Uterus (tissue), 2 donors: ENCODE results near the gene NOSTRIN.

Source experiments
- CTCF ChIP-seq, 4 experiments: fragments of 200-600 bp in 2 of 4; fragments of 450-650 bp in 2 of 4; sonication (generic) in 2 of 4; IDR thresholded peaks; one replicate each; pipeline ENCODE4 v1.5.1; 2016 to 2019; ENCODE audit warnings: antibody characterized with exemption in 4 of 4, mild to moderate bottlenecking in 2 of 4, moderate library complexity in 1 of 4
- POLR2A ChIP-seq, 2 donors: fragments of 450-650 bp; IDR thresholded peaks; one replicate each; pipeline ENCODE4 v1.6.1; 2016; ENCODE audit warnings: antibody characterized with exemption in 2 of 2, mild to moderate bottlenecking in 1 of 2, moderate library complexity in 1 of 2

DNA sequence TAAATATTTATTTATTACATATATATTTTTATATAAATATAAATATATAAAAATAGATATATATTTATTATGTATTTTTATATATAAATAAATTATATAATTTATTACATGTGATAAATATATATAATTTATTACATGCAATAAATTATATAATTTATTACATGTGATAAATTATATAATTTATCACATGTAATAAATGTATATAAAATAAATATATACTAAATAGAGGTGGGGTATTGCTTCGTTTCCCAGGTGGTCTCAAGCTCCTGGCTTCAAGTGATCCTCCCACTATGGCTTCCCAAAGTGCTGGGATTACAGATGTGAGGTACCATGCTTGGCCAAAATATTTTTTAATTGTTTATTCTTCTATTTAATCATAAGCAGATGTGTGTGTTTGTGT, 95.0 kb downstream of the NOSTRIN start:
- TF ChIP-seq POLR2A (IDR thresholded peaks at IDR 0.05) (no peak), CTCF (IDR thresholded peaks at IDR 0.05) (no peak)
